ENCODE measurements around the gene SLC25A4. TPM values are rescaled to one million over a fixed set of nuclear protein-coding genes. Genes with fewer than 3 reads are reported as not detected.
"Not testable (repeated sequence)": the region's sequence is repeated elsewhere in the genome, so short reads cannot be mapped to it uniquely, and the experiment has no call there.

Gene SLC25A4
- total RNA-seq, 4 donors from 2014 or later: 360 to 914 (median 389) TPM

- no peak overlapping the region for H3K27ac ChIP-seq
- H3K4me1 ChIP-seq: no peaks in the 10 kb centered on the region
- no peaks in the 10 kb centered on the region for H3K27me3 ChIP-seq
- no peaks in the 10 kb centered on the region for H3K9me3 ChIP-seq
- DNase-seq (no peak), ATAC-seq (no peak)
- intact Hi-C loops (cut with DNase I; ENCODE audit: low total_unique reads): no loop called here
- TF ChIP-seq, protein P1, sequence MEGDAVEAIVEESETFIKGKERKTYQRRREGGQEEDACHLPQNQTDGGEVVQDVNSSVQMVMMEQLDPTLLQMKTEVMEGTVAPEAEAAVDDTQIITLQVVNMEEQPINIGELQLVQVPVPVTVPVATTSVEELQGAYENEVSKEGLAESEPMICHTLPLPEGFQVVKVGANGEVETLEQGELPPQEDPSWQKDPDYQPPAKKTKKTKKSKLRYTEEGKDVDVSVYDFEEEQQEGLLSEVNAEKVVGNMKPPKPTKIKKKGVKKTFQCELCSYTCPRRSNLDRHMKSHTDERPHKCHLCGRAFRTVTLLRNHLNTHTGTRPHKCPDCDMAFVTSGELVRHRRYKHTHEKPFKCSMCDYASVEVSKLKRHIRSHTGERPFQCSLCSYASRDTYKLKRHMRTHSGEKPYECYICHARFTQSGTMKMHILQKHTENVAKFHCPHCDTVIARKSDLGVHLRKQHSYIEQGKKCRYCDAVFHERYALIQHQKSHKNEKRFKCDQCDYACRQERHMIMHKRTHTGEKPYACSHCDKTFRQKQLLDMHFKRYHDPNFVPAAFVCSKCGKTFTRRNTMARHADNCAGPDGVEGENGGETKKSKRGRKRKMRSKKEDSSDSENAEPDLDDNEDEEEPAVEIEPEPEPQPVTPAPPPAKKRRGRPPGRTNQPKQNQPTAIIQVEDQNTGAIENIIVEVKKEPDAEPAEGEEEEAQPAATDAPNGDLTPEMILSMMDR (IDR thresholded peaks at IDR 0.05 in 4 of 5, conservative IDR thresholded peaks at IDR 0.05 in 1 of 5): no peak
- no peak for TF ChIP-seq POLR2A (IDR thresholded peaks at IDR 0.05)
- in situ Hi-C loops (cut with MboI; ENCODE audit: low sequenced_read_pairs in 4 of 4): no loop called here
- H3K36me3 ChIP-seq: peaks cover 3 to 16% of the 10 kb centered on the region in 2 donors
- no peak overlapping the region for H3K4me3 ChIP-seq
These were observed 49.0 kb downstream of the SLC25A4 start for GRCh38 chr4:185192059-185192458.

GRCh38 chr4:185194924-185195888, 52.1 kb downstream of the SLC25A4 start:
- Histone ChIP-seq H3K4me1 (no peaks in the 10 kb centered on the region), H3K4me3 (no peak overlapping the region), H3K27ac (no peak overlapping the region), H3K9me3 (no peaks in the 10 kb centered on the region), H3K27me3 (no peaks in the 10 kb centered on the region), H3K36me3 (peaks cover 3 to 10% of the 10 kb centered on the region in 2 donors)
- no peak for TF ChIP-seq POLR2A (IDR thresholded peaks at IDR 0.05)
- TF ChIP-seq, protein P1 (IDR thresholded peaks at IDR 0.05 in 4 of 5, conservative IDR thresholded peaks at IDR 0.05 in 1 of 5): no peak
- no peak for ATAC-seq
- in situ Hi-C loops (cut with MboI; ENCODE audit: low sequenced_read_pairs in 4 of 4): no loop called here
- intact Hi-C loops (cut with DNase I; ENCODE audit: low total_unique reads): no loop called here
- no peak for DNase-seq

GRCh38 chr4:185196437-185196836, 53.4 kb downstream of the SLC25A4 start:
- no peak for DNase-seq

GRCh38 chr4:185198189-185198588, 55.1 kb downstream of the SLC25A4 start:
- H3K36me3 ChIP-seq; in situ Hi-C loops (cut with MboI; ENCODE audit: low sequenced_read_pairs in 4 of 4); ATAC-seq; DNase-seq; H3K27me3 ChIP-seq; H3K4me3 ChIP-seq; H3K9me3 ChIP-seq; H3K27ac ChIP-seq; intact Hi-C loops (cut with DNase I; ENCODE audit: low total_unique reads): not testable (repeated sequence)
- peaks cover 0 to 16% of the 10 kb centered on the region in 2 donors for H3K4me1 ChIP-seq

More at GRCh38 chr4:185196437-185196836, 53.4 kb downstream of the SLC25A4 start:
- TF ChIP-seq, protein P1 (IDR thresholded peaks at IDR 0.05 in 4 of 5, conservative IDR thresholded peaks at IDR 0.05 in 1 of 5): no peak
- TF ChIP-seq POLR2A (IDR thresholded peaks at IDR 0.05): no peak
- no peaks in the 10 kb centered on the region for H3K9me3 ChIP-seq
- H3K4me1 ChIP-seq: no peaks in the 10 kb centered on the region
- H3K27ac ChIP-seq: no peak overlapping the region
- ATAC-seq: no peak
- intact Hi-C loops (cut with DNase I; ENCODE audit: low total_unique reads) (no loop called here), in situ Hi-C loops (cut with MboI; ENCODE audit: low sequenced_read_pairs in 4 of 4) (no loop called here)
- H3K4me3 ChIP-seq: no peak overlapping the region
- H3K36me3 ChIP-seq: peaks cover 0 to 3% of the 10 kb centered on the region in 2 donors
- no peaks in the 10 kb centered on the region for H3K27me3 ChIP-seq

Other genes starting within 250 kb of the SLC25A4 start
- gene HELT, start 124.8 kb upstream of the SLC25A4 start, total RNA-seq: not detected
- gene CFAP97, start 60.7 kb downstream of the SLC25A4 start, total RNA-seq: 10 to 100 TPM in 2 of 4 donors, 1 to 10 TPM in 2; 6.5 to 14.1 (median 10.8) TPM
- gene SNX25, start 66.3 kb downstream of the SLC25A4 start, total RNA-seq: 10 to 100 TPM; 11.3 to 17.3 (median 13.4) TPM

Data from gastrocnemius medialis (tissue), 4 donors.